Measurements from ENCODE around the gene SCUBE1. TPM values are rescaled to one million over a fixed set of nuclear protein-coding genes. Genes with fewer than 3 reads are reported as not detected.

The SCUBE1 gene
- total RNA-seq, 1 experiment from 2014 or later: 3.9 TPM

DNA sequence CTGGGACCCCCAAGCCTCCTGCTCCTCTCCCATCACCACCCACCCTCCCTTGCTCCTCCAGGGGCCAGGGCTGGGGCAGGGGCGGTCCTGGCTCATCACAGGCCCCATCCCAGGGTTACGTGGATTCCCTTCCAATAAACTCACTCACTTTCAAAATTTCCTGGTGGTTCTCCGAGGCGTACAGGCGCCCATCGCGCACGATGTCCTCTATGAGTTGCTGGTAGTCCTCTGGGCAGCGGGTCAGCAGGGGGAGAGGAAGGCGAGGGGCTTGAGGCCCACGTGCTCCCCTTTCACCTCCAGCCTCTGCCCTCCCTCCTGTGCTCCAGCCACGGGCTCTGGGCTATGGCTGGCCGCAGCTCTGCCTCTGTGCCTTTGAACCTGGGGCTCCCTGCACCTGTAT is 135.8 kb downstream of the SCUBE1 start:
- H3K4me1 ChIP-seq (ENCODE audit: control insufficient read depth in 1 of 2, insufficient read depth in 2 of 2, low read length in 2 of 2): peaks cover 0 to 11% of the 10 kb centered on the region in 2 experiments; a peak in 2 of 4 replicates
- TF ChIP-seq ZBTB33 (IDR thresholded peaks at IDR 0.05; ENCODE audit: extremely low read depth, insufficient replicate concordance, low read length) (no peak), CBX3 (IDR thresholded peaks at IDR 0.05; ENCODE audit: low read depth) (no peak), EGR1 (IDR thresholded peaks at IDR 0.05; ENCODE audit: low read depth) (no peak), CEBPB (IDR thresholded peaks at IDR 0.05; ENCODE audit: low read depth) (no peak), SP1 (IDR thresholded peaks at IDR 0.05; ENCODE audit: low read depth) (no peak)
- no peak overlapping the region for H3K27ac ChIP-seq (ENCODE audit: low read depth, low read length)
- H3K27me3 ChIP-seq (ENCODE audit: insufficient read depth, low read length): no peaks in the 10 kb centered on the region
- ChIA-PET CTCF (interaction anchor here (1.9 kb wide), 1 partner anchor 20 kb away, joined by 11 read pairs; no protein-coding TSS in a partner anchor), RAD21 (ENCODE audit: low non-redundant PET in 1 of 2, low total read pairs in 2 of 2, uncharacterized antibody in 2 of 2, unreplicated experiment in 2 of 2) (no interaction called here), POLR2A (no interaction called here)
- no peaks in the 10 kb centered on the region for H3K36me3 ChIP-seq (ENCODE audit: control insufficient read depth in 1 of 2, insufficient read depth in 2 of 2, low read length in 2 of 2)
- no peaks in the 10 kb centered on the region for H3K9me3 ChIP-seq (ENCODE audit: control insufficient read depth in 1 of 2, insufficient read depth in 1 of 2, low read depth in 1 of 2, low read length in 2 of 2)
- intact Hi-C loops (cut with micrococcal nuclease): no loop called here
- H2AFZ ChIP-seq (ENCODE audit: low read depth, low read length, poor library complexity, severe bottlenecking): no peak overlapping the region
- H3K4me3 ChIP-seq (replicated peaks in 1 of 2; ENCODE audit: low read depth in 1 of 2, low read length in 2 of 2): no peak overlapping the region
- no peaks in the 10 kb centered on the region for H3K79me2 ChIP-seq (ENCODE audit: insufficient read depth, low read length)
- ATAC-seq: peak; percentile 12; the same call in 1 of the 2 replicates
- DNase-seq (ENCODE audit: low read depth, low spot score): no peak
- no peaks in the 10 kb centered on the region for H4K20me1 ChIP-seq (ENCODE audit: insufficient read depth)
- no peaks in the 10 kb centered on the region for H3K9me2 ChIP-seq (ENCODE audit: insufficient read depth)
- no TSS peak for BruUV-seq (replicated peaks)
- no peak overlapping the region for H3K9ac ChIP-seq (ENCODE audit: low read length)
- peak overlapping the region; percentile 45 for H3K4me2 ChIP-seq (ENCODE audit: low read length)

- H3K4me3 ChIP-seq (replicated peaks in 1 of 2; ENCODE audit: low read depth in 1 of 2, low read length in 2 of 2): no peak overlapping the region
- no peak overlapping the region for H2AFZ ChIP-seq (ENCODE audit: low read depth, low read length, poor library complexity, severe bottlenecking)
- peaks cover 0 to 11% of the 10 kb centered on the region in 2 experiments; a peak in 2 of 4 replicates for H3K4me1 ChIP-seq (ENCODE audit: control insufficient read depth in 1 of 2, insufficient read depth in 2 of 2, low read length in 2 of 2)
- H3K27ac ChIP-seq (ENCODE audit: low read depth, low read length): no peak overlapping the region
- ChIA-PET POLR2A (no interaction called here), RAD21 (ENCODE audit: low non-redundant PET in 1 of 2, low total read pairs in 2 of 2, uncharacterized antibody in 2 of 2, unreplicated experiment in 2 of 2) (no interaction called here), CTCF (interaction anchor here (1.9 kb wide), 1 partner anchor 19 kb away, joined by 11 read pairs; no protein-coding TSS in a partner anchor)
- no peaks in the 10 kb centered on the region for H4K20me1 ChIP-seq (ENCODE audit: insufficient read depth)
- H3K27me3 ChIP-seq (ENCODE audit: insufficient read depth, low read length): no peaks in the 10 kb centered on the region
- DNase-seq (ENCODE audit: low read depth, low spot score): no peak
- H3K9me2 ChIP-seq (ENCODE audit: insufficient read depth): no peaks in the 10 kb centered on the region
- H3K4me2 ChIP-seq (ENCODE audit: low read length): no peak overlapping the region
- no TSS peak for BruUV-seq (replicated peaks)
- no peaks in the 10 kb centered on the region for H3K9me3 ChIP-seq (ENCODE audit: control insufficient read depth in 1 of 2, insufficient read depth in 1 of 2, low read depth in 1 of 2, low read length in 2 of 2)
- no peaks in the 10 kb centered on the region for H3K79me2 ChIP-seq (ENCODE audit: insufficient read depth, low read length)
- no peak for ATAC-seq
- intact Hi-C loops (cut with micrococcal nuclease): no loop called here
- no peak overlapping the region for H3K9ac ChIP-seq (ENCODE audit: low read length)
- no peaks in the 10 kb centered on the region for H3K36me3 ChIP-seq (ENCODE audit: control insufficient read depth in 1 of 2, insufficient read depth in 2 of 2, low read length in 2 of 2)
- TF ChIP-seq, protein P1, sequence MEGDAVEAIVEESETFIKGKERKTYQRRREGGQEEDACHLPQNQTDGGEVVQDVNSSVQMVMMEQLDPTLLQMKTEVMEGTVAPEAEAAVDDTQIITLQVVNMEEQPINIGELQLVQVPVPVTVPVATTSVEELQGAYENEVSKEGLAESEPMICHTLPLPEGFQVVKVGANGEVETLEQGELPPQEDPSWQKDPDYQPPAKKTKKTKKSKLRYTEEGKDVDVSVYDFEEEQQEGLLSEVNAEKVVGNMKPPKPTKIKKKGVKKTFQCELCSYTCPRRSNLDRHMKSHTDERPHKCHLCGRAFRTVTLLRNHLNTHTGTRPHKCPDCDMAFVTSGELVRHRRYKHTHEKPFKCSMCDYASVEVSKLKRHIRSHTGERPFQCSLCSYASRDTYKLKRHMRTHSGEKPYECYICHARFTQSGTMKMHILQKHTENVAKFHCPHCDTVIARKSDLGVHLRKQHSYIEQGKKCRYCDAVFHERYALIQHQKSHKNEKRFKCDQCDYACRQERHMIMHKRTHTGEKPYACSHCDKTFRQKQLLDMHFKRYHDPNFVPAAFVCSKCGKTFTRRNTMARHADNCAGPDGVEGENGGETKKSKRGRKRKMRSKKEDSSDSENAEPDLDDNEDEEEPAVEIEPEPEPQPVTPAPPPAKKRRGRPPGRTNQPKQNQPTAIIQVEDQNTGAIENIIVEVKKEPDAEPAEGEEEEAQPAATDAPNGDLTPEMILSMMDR (IDR thresholded peaks at IDR 0.05 in 2 of 3, conservative IDR thresholded peaks at IDR 0.05 in 1 of 3; ENCODE audit: borderline replicate concordance in 1 of 3, insufficient read depth in 1 of 3, low read depth in 2 of 3, low read length in 2 of 3): no peak
- TF ChIP-seq ZFX (IDR thresholded peaks at IDR 0.05) (no peak), RAD21 (IDR thresholded peaks at IDR 0.05; ENCODE audit: low read depth) (no peak), EGR1 (IDR thresholded peaks at IDR 0.05; ENCODE audit: low read depth) (no peak), SIN3A (IDR thresholded peaks at IDR 0.05; ENCODE audit: low read depth) (no peak), ZNF274 (IDR thresholded peaks at IDR 0.05; ENCODE audit: low read depth, low read length) (no peak), CEBPB (IDR thresholded peaks at IDR 0.05; ENCODE audit: low read depth) (no peak), ZBTB33 (IDR thresholded peaks at IDR 0.05; ENCODE audit: extremely low read depth, insufficient replicate concordance, low read length) (no peak), FOSL1 (IDR thresholded peaks at IDR 0.05; ENCODE audit: low read depth) (no peak), YY1 (IDR thresholded peaks at IDR 0.05; ENCODE audit: extremely low read depth, insufficient replicate concordance, low read depth, low read length) (no peak)
- TF ChIP-seq, protein P2, sequence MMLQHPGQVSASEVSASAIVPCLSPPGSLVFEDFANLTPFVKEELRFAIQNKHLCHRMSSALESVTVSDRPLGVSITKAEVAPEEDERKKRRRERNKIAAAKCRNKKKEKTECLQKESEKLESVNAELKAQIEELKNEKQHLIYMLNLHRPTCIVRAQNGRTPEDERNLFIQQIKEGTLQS (IDR thresholded peaks at IDR 0.05): no peak
Observed at GRCh38 chr22:43206509-43207161, 136.5 kb downstream of the SCUBE1 start.

All from HCT116 (cell line).